OCI-LY1 (cell line): ENCODE data around the gene PPFIA4.

Experiments used
- H2AFZ ChIP-seq: fragments of 200-600 bp; sonication (generic), shearing (Covaris generic); 2 replicates; pipeline ENCODE4 v1.6.0; 2014; ENCODE audit warnings: antibody characterized with exemption, mild to moderate bottlenecking, low read length
- H3F3A ChIP-seq: fragments of 200-600 bp; sonication (generic), shearing (Covaris generic); 2 replicates; pipeline ENCODE4 v1.6.0; 2014; ENCODE audit warnings: mild to moderate bottlenecking, antibody characterized with exemption, low read length, moderate library complexity; ENCODE audit not compliant: insufficient read depth
- H3K27ac ChIP-seq: fragments of 200-600 bp; sonication (generic); 2 replicates; pipeline ENCODE4 v1.5.1; 2014; ENCODE audit warnings: low read length, mixed run types, mild to moderate bottlenecking, low read depth; ENCODE audit not compliant: poor library complexity, severe bottlenecking
- H3K27me3 ChIP-seq: fragments of 200-600 bp; sonication (generic); 2 replicates; pipeline ENCODE4 v1.6.0; 2014; ENCODE audit warnings: antibody characterized with exemption, mild to moderate bottlenecking, low read length, moderate library complexity; ENCODE audit not compliant: insufficient read depth
- H3K36me3 ChIP-seq: fragments of 200-600 bp; sonication (generic); 2 replicates; pipeline ENCODE4 v1.6.1; 2014; ENCODE audit warnings: mild to moderate bottlenecking, antibody characterized with exemption, low read length, moderate library complexity, mixed read lengths; ENCODE audit not compliant: insufficient read depth
- H3K4me1 ChIP-seq: fragments of 200-600 bp; sonication (generic); 2 replicates; pipeline ENCODE4 v1.5.1; 2014; ENCODE audit warnings: mild to moderate bottlenecking, low read length, moderate library complexity; ENCODE audit not compliant: insufficient read depth, severe bottlenecking
- H3K4me2 ChIP-seq: fragments of 200-600 bp; sonication (generic), shearing (Covaris generic); 2 replicates; pipeline ENCODE4 v1.6.1; 2014; ENCODE audit warnings: low read length
- H3K4me3 ChIP-seq: fragments of 200-600 bp; sonication (generic); 2 replicates; pipeline ENCODE4 v1.5.1; 2014; ENCODE audit warnings: low read length, low read depth, mild to moderate bottlenecking, mixed read lengths; ENCODE audit not compliant: poor library complexity, severe bottlenecking
- H3K79me2 ChIP-seq: fragments of 200-600 bp; shearing (Covaris generic); 2 replicates; pipeline ENCODE4 v1.6.1; 2016; ENCODE audit warnings: mixed run types, low read length, mixed read lengths; ENCODE audit not compliant: insufficient read depth
- H3K9ac ChIP-seq: fragments of 200-600 bp; sonication (generic), shearing (Covaris generic); 2 replicates; pipeline ENCODE4 v1.6.1; 2014; ENCODE audit warnings: mild to moderate bottlenecking, low read length, mixed read lengths
- H3K9me2 ChIP-seq: fragments of 200-600 bp; sonication (generic), shearing (Covaris generic); 2 replicates; pipeline ENCODE4 v1.6.1; 2014; ENCODE audit warnings: low read depth, mild to moderate bottlenecking, low read length, mixed read lengths
- H3K9me3 ChIP-seq: fragments of 200-600 bp; shearing (Covaris generic); 2 replicates; pipeline ENCODE4 v1.6.1; 2014; ENCODE audit warnings: low read length, mixed read lengths
- H4K20me1 ChIP-seq: fragments of 200-600 bp; sonication (generic), shearing (Covaris generic); 2 replicates; pipeline ENCODE4 v1.6.0; 2016; ENCODE audit warnings: mild to moderate bottlenecking, low read length; ENCODE audit not compliant: insufficient read depth
- EZH2 ChIP-seq: fragments of 200-600 bp; sonication (generic), shearing (Covaris generic); IDR thresholded peaks from 2 replicates; pipeline ENCODE4 v1.8.0; 2017; ENCODE audit warnings: borderline replicate concordance, mixed run types, mild to moderate bottlenecking, antibody characterized with exemption, low read length, moderate library complexity, mixed read lengths
- TF ChIP-seq, protein P1 (sequence below): fragments of 200-600 bp; sonication (generic), shearing (Covaris generic); IDR thresholded peaks from 2 replicates; pipeline ENCODE4 v1.5.1; 2017; ENCODE audit warnings: mild to moderate bottlenecking, antibody characterized with exemption, low read length, moderate library complexity, mixed read lengths

Gene PPFIA4

DNA sequence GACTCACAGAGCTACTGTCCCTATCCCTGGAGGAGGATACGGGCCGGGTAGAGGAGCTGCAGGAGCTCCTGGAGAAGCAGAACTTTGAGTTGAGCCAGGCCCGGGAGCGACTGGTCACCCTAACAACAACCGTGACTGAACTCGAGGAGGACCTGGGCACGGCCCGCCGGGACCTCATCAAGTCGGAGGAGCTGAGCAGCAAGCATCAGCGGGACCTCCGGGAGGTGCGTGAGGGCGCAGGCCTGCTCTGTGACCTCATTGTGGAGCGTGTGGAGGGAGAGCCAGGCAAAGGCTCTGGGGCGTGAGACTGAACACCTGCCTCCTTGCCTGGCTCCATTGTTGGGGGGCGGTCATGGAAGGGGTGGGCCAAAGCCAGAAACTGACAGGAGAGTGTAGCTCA lies 19.0 kb downstream of the PPFIA4 start:
- Histone ChIP-seq H3K36me3 (no peaks in the 10 kb centered on the region), H3K27ac (no peak overlapping the region), H3K4me3 (no peak overlapping the region), H3F3A (no peaks in the 10 kb centered on the region), H4K20me1 (no peaks in the 10 kb centered on the region), H3K79me2 (no peaks in the 10 kb centered on the region), H2AFZ (no peak overlapping the region), H3K27me3 (peaks cover 3% of the 10 kb centered on the region; the same call in 1 of the 2 replicates), H3K9me3 (no peaks in the 10 kb centered on the region), H3K4me1 (no peaks in the 10 kb centered on the region), H3K9ac (no peak overlapping the region), H3K4me2 (no peak overlapping the region), H3K9me2 (no peaks in the 10 kb centered on the region)
- TF ChIP-seq, protein P1, sequence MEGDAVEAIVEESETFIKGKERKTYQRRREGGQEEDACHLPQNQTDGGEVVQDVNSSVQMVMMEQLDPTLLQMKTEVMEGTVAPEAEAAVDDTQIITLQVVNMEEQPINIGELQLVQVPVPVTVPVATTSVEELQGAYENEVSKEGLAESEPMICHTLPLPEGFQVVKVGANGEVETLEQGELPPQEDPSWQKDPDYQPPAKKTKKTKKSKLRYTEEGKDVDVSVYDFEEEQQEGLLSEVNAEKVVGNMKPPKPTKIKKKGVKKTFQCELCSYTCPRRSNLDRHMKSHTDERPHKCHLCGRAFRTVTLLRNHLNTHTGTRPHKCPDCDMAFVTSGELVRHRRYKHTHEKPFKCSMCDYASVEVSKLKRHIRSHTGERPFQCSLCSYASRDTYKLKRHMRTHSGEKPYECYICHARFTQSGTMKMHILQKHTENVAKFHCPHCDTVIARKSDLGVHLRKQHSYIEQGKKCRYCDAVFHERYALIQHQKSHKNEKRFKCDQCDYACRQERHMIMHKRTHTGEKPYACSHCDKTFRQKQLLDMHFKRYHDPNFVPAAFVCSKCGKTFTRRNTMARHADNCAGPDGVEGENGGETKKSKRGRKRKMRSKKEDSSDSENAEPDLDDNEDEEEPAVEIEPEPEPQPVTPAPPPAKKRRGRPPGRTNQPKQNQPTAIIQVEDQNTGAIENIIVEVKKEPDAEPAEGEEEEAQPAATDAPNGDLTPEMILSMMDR: no peak
- no peak for TF ChIP-seq EZH2

DNA sequence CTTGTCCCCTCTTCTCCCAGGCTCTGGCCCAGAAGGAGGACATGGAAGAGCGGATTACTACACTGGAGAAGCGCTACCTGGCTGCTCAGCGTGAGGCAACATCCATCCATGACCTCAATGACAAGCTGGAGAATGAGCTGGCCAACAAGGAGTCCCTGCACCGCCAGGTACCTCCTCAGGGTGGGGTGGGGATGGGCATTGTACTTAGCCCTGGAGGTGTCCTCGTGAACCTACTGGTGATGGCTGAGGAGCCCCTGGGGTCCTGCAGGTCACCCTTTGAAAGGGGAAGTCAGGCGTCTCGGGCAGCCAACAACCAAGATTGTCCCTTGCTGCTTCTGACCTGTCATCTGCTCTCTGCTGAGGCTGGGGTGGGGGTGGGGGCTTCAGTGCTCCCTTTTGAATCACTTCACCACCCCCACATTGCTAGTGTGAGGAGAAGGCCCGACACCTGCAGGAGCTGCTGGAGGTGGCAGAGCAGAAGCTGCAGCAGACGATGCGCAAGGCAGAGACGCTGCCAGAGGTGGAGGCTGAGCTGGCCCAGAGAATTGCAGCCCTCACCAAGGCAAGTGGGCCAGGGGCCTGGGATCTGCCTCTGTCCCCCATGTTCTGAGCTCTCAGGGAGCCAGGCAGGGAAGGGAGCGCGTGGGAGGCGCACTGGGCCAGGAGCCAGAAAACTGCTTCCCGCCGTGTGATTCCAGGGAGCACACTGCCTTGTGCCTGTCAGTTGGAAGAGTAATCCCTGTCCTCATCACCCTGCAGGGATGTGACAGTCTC lies 19.7 kb downstream of the PPFIA4 start:
- Histone ChIP-seq H2AFZ (no peak overlapping the region), H3K4me2 (no peak overlapping the region), H3K79me2 (no peaks in the 10 kb centered on the region), H3K4me1 (no peaks in the 10 kb centered on the region), H3K36me3 (no peaks in the 10 kb centered on the region), H3K4me3 (no peak overlapping the region), H3K9me2 (no peaks in the 10 kb centered on the region), H3F3A (no peaks in the 10 kb centered on the region), H3K27me3 (peaks cover 3% of the 10 kb centered on the region; the same call in 1 of the 2 replicates), H4K20me1 (no peaks in the 10 kb centered on the region), H3K27ac (no peak overlapping the region), H3K9me3 (no peaks in the 10 kb centered on the region), H3K9ac (no peak overlapping the region)
- TF ChIP-seq, protein P1: no peak
- TF ChIP-seq EZH2: no peak

DNA sequence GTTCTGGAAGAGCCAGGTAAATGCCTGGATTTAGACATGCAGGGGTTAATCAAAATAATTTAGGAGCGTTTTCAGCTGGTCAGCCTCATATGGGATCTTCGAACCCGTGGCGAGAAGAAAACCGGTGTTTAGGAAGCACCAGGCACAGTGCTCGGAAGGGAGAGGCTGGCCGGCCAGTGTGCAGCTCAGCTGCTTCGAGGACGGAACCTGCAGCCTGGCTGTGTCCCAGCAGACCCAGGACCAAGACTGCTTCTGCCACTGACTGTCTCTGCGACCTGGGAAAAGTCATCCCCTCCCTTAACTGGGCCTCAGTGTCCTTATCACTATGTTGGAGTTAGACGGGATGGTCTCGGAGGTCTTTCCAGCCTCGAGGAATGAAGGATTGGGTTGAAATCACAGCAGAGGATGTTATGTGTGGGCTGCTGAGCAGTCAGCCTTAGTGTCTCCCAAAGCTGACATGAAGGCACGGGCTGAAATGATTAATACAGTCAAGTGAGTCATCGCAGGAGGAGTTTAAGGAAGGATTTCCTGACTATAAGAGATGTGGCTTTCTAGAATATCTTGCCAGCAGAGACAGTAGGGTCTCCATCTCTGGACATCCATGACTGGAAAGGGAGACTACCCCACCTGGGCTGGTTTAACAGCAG lies 20.8 kb downstream of the PPFIA4 start:
- H3K4me3 ChIP-seq: no peak overlapping the region
- H3K4me2 ChIP-seq: no peak overlapping the region
- peaks cover 3% of the 10 kb centered on the region; the same call in 1 of the 2 replicates for H3K27me3 ChIP-seq
- no peaks in the 10 kb centered on the region for H3F3A ChIP-seq
- H2AFZ ChIP-seq: no peak overlapping the region
- H3K79me2 ChIP-seq: no peaks in the 10 kb centered on the region
- no peaks in the 10 kb centered on the region for H4K20me1 ChIP-seq
- H3K9ac ChIP-seq: no peak overlapping the region
- no peaks in the 10 kb centered on the region for H3K36me3 ChIP-seq
- no peaks in the 10 kb centered on the region for H3K4me1 ChIP-seq
- no peaks in the 10 kb centered on the region for H3K9me2 ChIP-seq
- H3K27ac ChIP-seq: no peak overlapping the region
- no peaks in the 10 kb centered on the region for H3K9me3 ChIP-seq
- no peak for TF ChIP-seq EZH2
- TF ChIP-seq, protein P1: no peak
